ENCODE results near the gene LPP. TPM values are rescaled to one million over a fixed set of nuclear protein-coding genes. Genes with fewer than 3 reads are reported as not detected.

The LPP gene
- total RNA-seq, 1 donor from 2014 or later = 222 TPM

- H3K4me3 Mint-ChIP-seq (ENCODE audit: unreplicated experiment) = no peak overlapping the region
- Histone ChIP-seq H2AFZ (ENCODE audit: low read depth, low read length) (no peak overlapping the region), H4K20me1 (ENCODE audit: insufficient read depth, low read length) (peaks cover 59% of the 10 kb centered on the region), H3K79me2 (ENCODE audit: insufficient read depth, low read length) (peaks cover 83% of the 10 kb centered on the region), H3K27me3 (ENCODE audit: insufficient read depth, low read length) (no peaks in the 10 kb centered on the region), H3K4me1 (ENCODE audit: insufficient read depth, low read length) (peaks cover 22% of the 10 kb centered on the region), H3K9ac (ENCODE audit: low read length) (no peak overlapping the region), H3K4me3 (ENCODE audit: insufficient read depth, low read depth, low read length) (no peak overlapping the region), H3K9me3 (ENCODE audit: insufficient read depth, low read depth, low read length) (no peaks in the 10 kb centered on the region), H3K27ac (ENCODE audit: low read depth, low read length) (no peak overlapping the region), H3K36me3 (ENCODE audit: insufficient read depth, low read length) (peaks cover 6% of the 10 kb centered on the region), H3K4me2 (ENCODE audit: low read length) (no peak overlapping the region)
- H3K9me3 Mint-ChIP-seq (ENCODE audit: unreplicated experiment) = no peaks in the 10 kb centered on the region
- no peak for FAIRE-seq
- DNase-seq (ENCODE audit: low read depth) = no peak
- no peak overlapping the region for H3K27ac Mint-ChIP-seq (ENCODE audit: unreplicated experiment)
- TF ChIP-seq, protein P1, sequence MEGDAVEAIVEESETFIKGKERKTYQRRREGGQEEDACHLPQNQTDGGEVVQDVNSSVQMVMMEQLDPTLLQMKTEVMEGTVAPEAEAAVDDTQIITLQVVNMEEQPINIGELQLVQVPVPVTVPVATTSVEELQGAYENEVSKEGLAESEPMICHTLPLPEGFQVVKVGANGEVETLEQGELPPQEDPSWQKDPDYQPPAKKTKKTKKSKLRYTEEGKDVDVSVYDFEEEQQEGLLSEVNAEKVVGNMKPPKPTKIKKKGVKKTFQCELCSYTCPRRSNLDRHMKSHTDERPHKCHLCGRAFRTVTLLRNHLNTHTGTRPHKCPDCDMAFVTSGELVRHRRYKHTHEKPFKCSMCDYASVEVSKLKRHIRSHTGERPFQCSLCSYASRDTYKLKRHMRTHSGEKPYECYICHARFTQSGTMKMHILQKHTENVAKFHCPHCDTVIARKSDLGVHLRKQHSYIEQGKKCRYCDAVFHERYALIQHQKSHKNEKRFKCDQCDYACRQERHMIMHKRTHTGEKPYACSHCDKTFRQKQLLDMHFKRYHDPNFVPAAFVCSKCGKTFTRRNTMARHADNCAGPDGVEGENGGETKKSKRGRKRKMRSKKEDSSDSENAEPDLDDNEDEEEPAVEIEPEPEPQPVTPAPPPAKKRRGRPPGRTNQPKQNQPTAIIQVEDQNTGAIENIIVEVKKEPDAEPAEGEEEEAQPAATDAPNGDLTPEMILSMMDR (IDR thresholded peaks at IDR 0.05; ENCODE audit: insufficient read depth, low read depth, low read length) = no peak
- TF ChIP-seq EZH2 (IDR thresholded peaks at IDR 0.05; ENCODE audit: insufficient read depth, low read length) = no peak
- peaks cover 41% of the 10 kb centered on the region for H3K4me1 Mint-ChIP-seq (ENCODE audit: low read depth, unreplicated experiment)
- no peaks in the 10 kb centered on the region for H3K27me3 Mint-ChIP-seq (ENCODE audit: low read depth, unreplicated experiment)
- peaks cover 4% of the 10 kb centered on the region for H3K36me3 Mint-ChIP-seq (ENCODE audit: low read depth, unreplicated experiment)
These were observed 198.4 kb downstream of the LPP start for GRCh38 chr3:188352196-188352927.

- no peaks in the 10 kb centered on the region for H3K27me3 Mint-ChIP-seq (ENCODE audit: low read depth, unreplicated experiment)
- peaks cover 15% of the 10 kb centered on the region for H3K4me1 ChIP-seq (ENCODE audit: insufficient read depth, low read length)
- H2AFZ ChIP-seq (ENCODE audit: low read depth, low read length) = no peak overlapping the region
- FAIRE-seq = no peak
- H3K27me3 ChIP-seq (ENCODE audit: insufficient read depth, low read length) = no peaks in the 10 kb centered on the region
- peaks cover 87% of the 10 kb centered on the region for H3K79me2 ChIP-seq (ENCODE audit: insufficient read depth, low read length)
- DNase-seq (ENCODE audit: low read depth) = no peak
- H4K20me1 ChIP-seq (ENCODE audit: insufficient read depth, low read length) = peaks cover 69% of the 10 kb centered on the region
- no peak overlapping the region for H3K9ac ChIP-seq (ENCODE audit: low read length)
- no peaks in the 10 kb centered on the region for H3K9me3 Mint-ChIP-seq (ENCODE audit: unreplicated experiment)
- H3K4me3 ChIP-seq (ENCODE audit: insufficient read depth, low read depth, low read length) = no peak overlapping the region
- H3K36me3 ChIP-seq (ENCODE audit: insufficient read depth, low read length) = peaks cover 2% of the 10 kb centered on the region
- H3K36me3 Mint-ChIP-seq (ENCODE audit: low read depth, unreplicated experiment) = peaks cover 7% of the 10 kb centered on the region
- no peak overlapping the region for H3K4me3 Mint-ChIP-seq (ENCODE audit: unreplicated experiment)
- H3K27ac Mint-ChIP-seq (ENCODE audit: unreplicated experiment) = no peak overlapping the region
- H3K27ac ChIP-seq (ENCODE audit: low read depth, low read length) = no peak overlapping the region
- no peaks in the 10 kb centered on the region for H3K9me3 ChIP-seq (ENCODE audit: insufficient read depth, low read depth, low read length)
- TF ChIP-seq, protein P1 (IDR thresholded peaks at IDR 0.05; ENCODE audit: insufficient read depth, low read depth, low read length) = no peak
- no peak for TF ChIP-seq EZH2 (IDR thresholded peaks at IDR 0.05; ENCODE audit: insufficient read depth, low read length)
- H3K4me1 Mint-ChIP-seq (ENCODE audit: low read depth, unreplicated experiment) = peaks cover 33% of the 10 kb centered on the region
- H3K4me2 ChIP-seq (ENCODE audit: low read length) = no peak overlapping the region
These were observed 199.5 kb downstream of the LPP start for GRCh38 chr3:188353426-188353825.
